H7 (cell line): ENCODE results near the gene CEBPB. TPM values are rescaled to one million over a fixed set of nuclear protein-coding genes. Genes with fewer than 3 reads are reported as not detected.
"Not testable (repeated sequence)": the region's sequence is repeated elsewhere in the genome, so short reads cannot be mapped to it uniquely, and the experiment has no call there.

Experiments
- DNase-seq: peaks from one replicate; pipeline ENCODE4 v3.0.0; 2012
- H3K27me3 ChIP-seq: 2 replicates; pipeline ENCODE4 v1.6.0; 2011; ENCODE audit warnings: mild to moderate bottlenecking, low read length; ENCODE audit not compliant: control insufficient read depth, insufficient read depth
- H3K36me3 ChIP-seq: replicated peaks from 2 replicates; pipeline ENCODE4 v1.5.1; 2011; ENCODE audit warnings: low read length; ENCODE audit not compliant: control insufficient read depth, insufficient read depth
- H3K4me3 ChIP-seq: 2 replicates; pipeline ENCODE4 v1.5.1; 2011; ENCODE audit warnings: low read depth, mild to moderate bottlenecking, control low read depth, low read length, moderate library complexity; ENCODE audit not compliant: insufficient read depth
- total RNA-seq: library from RNA; depleted of rRNA; stranded (reverse); fragments of >200 nt; shearing (Covaris generic); gene quantifications from 2 replicates; pipeline ENCODE4 v1.2.3, GENCODE V29; 2014

Gene CEBPB
- total RNA-seq, 1 experiment from 2014 or later = 23.5 TPM

DNA sequence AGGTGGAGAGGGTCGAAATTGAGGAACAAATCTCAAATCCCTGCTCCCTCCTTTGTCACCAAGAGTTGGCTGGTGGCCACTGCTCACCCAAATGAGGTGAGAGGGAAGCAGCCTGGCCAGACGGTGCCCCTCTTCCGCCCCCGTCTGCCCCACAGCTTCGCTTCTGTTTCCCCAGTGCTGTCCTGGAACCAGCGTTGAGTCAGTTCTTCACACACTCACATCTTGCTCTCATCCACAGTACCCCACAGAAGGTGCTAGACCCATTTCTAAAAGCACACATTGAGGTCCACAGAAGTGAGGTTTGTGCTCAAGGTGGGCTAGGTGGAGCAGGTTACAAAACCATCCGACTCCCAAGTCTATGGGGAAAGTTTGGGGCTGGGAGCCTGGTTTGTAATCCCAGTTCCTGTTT lies 3.8 kb downstream of the CEBPB start:
- no peak for DNase-seq
- Histone ChIP-seq H3K27me3 (no peaks in the 10 kb centered on the region), H3K36me3 (no peaks in the 10 kb centered on the region; the same call in 1 of the 2 replicates), H3K4me3 (no peak overlapping the region)

DNA sequence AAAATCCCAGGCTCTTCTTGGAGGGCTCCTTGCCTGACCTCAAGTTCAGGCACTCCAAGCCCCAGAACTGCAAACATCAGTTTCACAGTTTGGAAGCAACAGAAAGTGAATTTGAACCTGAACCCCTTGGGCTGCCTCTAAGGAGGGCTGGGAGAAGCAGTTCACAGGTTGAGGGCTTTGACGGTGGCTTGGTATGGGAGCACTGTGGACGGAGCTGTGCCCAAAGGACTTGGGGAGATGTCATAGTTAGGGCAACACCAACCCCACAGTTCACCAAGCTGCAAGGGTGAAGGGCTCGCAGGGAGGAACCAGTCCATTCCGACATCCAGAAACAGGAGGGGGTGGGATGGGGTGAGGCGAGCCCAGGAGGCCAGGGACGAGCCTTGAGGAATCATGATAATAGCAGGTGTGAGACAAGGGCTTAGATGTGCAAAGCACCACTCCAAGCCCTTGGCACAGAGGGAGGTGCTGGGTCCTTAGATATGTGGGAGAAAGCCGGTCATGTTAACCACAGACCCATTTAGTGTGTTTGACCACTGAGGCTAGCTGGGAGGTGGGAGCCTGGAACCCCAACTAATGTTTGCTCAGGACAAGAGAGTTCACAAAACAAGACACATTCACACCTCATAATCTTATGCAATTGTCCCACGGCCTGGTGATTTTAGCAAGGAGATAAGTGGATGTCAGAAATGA lies 4.3 kb downstream of the CEBPB start:
- Histone ChIP-seq H3K27me3 (no peaks in the 10 kb centered on the region), H3K4me3 (no peak overlapping the region), H3K36me3 (no peaks in the 10 kb centered on the region; the same call in 1 of the 2 replicates)
- peak; percentile 50 for DNase-seq

DNA sequence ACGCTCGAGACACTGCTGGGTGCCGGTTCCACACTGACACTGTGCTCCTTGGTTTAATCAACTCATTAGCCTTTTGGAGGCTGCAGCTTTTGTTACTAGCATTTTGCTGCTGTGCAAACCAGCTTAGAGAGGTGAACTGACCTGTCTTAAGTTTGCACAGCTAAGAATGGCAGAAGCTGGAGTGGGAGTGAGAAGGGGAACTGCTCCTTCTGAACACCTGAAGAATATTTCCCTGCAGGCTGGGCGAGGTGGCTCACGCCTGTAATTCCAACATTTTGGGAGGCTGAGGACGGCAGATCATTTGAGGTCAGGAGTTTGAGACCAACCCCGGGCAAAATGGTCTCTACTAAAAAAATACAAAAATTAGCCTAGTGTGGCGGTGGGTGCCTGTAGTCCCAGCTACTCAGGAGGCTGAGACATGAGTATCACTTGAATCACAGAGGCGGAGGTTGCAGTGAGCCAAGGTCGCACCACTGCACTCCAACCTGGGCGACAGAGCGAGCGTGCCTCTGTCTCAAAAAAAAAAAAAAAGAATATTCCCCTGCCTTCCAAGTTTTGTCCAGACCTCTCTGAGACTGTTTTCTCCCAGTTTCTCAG lies 5.0 kb downstream of the CEBPB start:
- no peak for DNase-seq
- Histone ChIP-seq H3K4me3 (no peak overlapping the region), H3K27me3 (no peaks in the 10 kb centered on the region), H3K36me3 (no peaks in the 10 kb centered on the region; the same call in 1 of the 2 replicates)

DNA sequence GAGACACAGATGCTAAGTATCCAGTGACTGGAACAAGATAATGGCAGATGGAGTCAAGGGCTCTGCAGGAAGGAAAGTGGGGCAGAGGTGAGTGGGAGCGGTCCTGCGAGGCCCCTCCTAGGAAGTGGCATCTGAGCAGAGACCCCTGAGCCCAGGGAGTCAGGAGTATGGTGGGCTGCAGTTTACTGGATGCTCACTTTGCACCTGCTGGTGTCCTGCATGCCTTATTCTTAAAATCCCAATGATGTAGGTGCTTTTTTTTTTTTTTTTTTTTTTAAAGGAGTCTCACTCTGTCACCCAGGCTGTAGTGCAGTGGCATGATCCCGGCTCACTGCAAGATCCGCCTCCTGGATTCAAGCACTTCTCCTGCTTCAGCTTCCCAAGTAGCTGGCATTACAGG lies 5.6 kb downstream of the CEBPB start:
- no peaks in the 10 kb centered on the region for H3K27me3 ChIP-seq
- no peaks in the 10 kb centered on the region; the same call in 1 of the 2 replicates for H3K36me3 ChIP-seq
- no peak for DNase-seq
- H3K4me3 ChIP-seq = no peak overlapping the region

DNA sequence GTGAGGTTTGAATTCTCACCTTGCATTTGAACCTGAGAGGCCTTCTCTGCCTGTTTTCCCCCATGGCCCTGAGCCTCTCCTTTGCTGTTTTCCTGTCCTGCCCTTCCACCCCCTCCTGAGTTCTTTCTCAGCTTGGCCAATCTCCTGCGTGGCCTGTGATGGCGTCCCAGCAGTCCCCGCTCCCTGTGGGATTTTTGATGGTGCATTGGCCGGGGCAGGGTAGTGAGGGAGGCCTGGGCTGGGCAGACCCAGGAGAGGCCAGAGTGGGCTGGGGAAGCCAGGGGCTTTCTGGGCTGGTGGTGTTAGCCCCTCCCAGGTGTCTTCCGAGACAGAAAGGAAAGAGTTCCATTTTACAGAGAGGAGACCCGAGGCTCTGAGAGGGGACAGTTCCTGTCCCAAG lies 6.3 kb downstream of the CEBPB start:
- Histone ChIP-seq H3K4me3 (no peak overlapping the region), H3K36me3 (no peaks in the 10 kb centered on the region; the same call in 1 of the 2 replicates), H3K27me3 (no peaks in the 10 kb centered on the region)
- DNase-seq = no peak

DNA sequence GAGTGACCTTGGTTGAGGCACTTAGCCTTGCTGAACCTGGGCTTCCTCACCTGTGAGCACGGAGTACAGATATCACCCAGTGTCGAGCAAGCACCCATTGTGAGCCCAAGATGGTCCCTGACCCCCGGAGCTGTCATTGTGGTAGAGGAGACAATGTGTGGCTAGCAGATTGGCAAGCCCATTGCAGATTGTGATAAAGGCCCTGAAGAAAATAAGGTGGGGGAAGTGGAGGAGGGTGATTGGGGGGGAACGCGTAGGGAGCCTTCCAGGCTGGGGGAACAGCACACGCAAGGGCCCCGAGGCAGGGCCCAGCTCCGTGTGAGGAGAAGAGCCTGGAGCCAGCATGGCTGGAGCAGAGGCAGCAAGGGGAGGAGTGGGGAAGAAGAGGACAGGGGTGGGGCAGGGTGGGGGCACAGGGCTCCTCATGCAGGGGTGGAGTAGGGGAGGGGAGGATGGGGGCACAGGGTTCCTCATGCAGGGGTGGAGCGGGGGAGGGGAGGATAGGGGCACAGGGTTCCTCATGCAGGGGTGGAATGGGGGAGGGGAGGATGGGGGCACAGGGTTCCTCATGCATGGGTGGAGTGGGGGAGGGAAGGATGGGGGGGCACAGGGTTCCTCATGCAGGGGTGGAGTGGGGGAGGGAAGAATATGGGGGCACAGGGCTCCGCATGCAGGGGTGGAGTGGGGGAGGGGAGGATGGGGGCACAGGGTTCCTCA lies 7.0 kb downstream of the CEBPB start:
- Histone ChIP-seq H3K36me3 (no peaks in the 10 kb centered on the region; the same call in 1 of the 2 replicates), H3K4me3 (no peak overlapping the region), H3K27me3 (no peaks in the 10 kb centered on the region)
- peak; percentile 49 for DNase-seq

DNA sequence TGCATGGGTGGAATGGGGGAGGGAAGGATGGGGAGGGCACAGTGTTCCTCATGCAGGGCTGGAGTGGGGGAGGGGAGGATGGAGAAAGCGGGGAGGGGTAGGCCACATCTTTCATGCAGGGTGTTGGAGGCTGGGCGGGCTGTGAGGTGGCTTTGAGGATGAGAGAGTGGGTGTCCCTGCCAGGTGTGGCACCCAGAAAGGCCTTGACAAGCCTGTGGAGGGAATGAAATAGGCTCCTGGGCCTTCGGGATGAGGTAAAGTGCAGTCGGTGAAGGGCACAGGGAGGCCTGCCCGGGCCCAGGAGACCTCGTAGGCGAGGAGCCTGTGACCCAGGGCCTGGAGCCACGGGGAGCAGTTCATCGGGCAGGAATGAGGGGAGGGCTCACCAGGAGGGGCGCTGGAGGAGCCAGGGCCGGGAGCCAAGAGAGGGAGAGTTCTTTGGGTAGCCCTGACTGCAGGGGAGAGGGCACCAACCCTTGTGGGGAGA lies 7.6 kb downstream of the CEBPB start:
- Histone ChIP-seq H3K27me3 (no peaks in the 10 kb centered on the region), H3K4me3 (no peak overlapping the region), H3K36me3 (no peaks in the 10 kb centered on the region; the same call in 1 of the 2 replicates)
- DNase-seq = peak; percentile 70

DNA sequence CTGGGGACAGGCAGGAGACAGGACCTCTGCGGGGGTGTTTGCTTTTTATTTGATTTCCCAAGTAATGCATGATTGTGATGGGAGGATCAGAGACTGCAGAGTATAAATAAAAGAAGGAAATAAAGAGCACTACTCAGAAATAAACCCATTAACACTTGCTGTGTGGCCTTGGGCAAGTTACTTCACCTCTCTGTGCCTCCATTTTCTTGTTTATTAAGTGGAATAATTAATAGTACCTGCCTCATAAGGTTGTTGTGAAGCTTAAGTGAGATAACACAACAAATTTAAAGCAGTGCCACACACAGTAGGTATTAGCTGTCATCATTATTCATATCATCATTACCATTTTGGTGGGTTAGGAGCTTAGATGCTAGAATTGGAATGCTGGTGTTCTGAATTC lies 8.1 kb downstream of the CEBPB start:
- H3K36me3 ChIP-seq = no peaks in the 10 kb centered on the region; the same call in 1 of the 2 replicates
- no peak overlapping the region for H3K4me3 ChIP-seq
- DNase-seq = no peak
- H3K27me3 ChIP-seq = no peaks in the 10 kb centered on the region

DNA sequence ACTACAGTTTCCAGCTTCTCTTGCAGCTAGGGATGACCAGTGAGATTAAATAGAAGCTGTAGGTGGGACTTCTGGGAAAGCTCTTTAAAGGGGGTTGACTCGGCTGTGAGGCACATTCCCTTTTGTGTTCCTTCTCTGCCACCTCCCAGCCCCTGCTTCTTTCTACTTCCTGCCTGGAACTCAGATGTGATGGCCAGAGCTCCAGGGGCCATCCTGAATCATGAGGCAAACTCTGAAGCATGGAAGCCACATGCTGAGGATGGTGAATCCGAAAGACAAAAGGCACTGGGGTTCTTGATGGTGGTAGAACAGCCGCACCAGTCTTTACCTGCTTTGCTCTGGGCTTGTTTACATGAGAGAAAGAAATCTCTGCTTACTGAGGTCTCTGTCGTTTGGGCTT lies 9.1 kb downstream of the CEBPB start:
- Histone ChIP-seq H3K27me3 (no peaks in the 10 kb centered on the region), H3K4me3 (no peak overlapping the region), H3K36me3 (no peaks in the 10 kb centered on the region)
- peak; percentile 55 for DNase-seq

DNA sequence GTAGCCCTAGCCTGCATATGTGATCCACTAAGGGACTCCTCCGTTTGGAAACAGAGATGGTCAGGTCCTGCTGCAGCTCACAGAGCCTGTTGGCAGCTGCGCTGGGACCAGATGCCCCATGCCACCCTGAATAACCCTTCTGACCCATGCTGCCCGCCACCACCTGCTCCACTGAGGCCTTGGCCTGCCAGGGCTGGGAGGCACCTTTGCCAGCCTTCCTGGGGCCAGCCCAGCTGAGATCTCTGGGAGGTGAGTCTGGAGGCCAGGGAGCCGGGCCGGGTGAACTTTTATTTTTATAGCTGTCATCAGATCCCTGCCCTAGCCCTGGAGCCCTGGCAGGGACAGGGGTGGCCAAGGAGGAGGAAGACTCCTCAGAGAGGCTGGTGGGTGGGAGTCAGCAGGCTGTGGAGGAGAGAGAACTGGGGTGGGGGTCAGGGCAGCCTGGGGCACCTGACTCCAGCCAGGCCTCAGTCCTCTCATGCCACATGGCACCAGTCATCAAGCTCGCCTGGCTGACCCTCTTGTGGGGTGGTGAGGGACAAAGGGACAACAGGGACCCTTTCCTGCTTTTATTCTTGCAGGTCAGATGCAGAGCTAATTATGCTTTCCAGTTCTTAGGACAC lies 10.0 kb downstream of the CEBPB start:
- Histone ChIP-seq H3K4me3 (no peak overlapping the region), H3K36me3 (no peaks in the 10 kb centered on the region), H3K27me3 (no peaks in the 10 kb centered on the region)
- no peak for DNase-seq

DNA sequence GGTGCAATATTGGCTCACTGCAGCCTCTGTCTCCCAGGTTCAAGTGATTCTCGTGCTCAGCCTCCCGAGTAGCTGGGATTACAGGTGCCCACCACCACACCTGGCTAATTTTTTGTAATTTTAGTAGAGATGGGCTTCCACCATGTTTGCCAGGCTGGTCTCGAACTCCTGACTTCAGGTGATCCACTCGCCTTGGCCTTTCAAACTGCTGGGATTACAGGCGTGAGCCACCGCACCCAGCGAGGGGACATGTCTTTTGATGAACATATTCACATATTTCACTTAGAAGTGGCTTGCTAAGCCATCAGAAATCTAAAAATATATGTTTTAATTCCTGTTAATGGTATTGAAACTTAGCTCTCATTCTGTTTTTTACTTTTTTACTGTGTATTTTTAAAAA lies 11.1 kb downstream of the CEBPB start:
- not testable (repeated sequence) for H3K27me3 ChIP-seq, DNase-seq, H3K36me3 ChIP-seq, H3K4me3 ChIP-seq

DNA sequence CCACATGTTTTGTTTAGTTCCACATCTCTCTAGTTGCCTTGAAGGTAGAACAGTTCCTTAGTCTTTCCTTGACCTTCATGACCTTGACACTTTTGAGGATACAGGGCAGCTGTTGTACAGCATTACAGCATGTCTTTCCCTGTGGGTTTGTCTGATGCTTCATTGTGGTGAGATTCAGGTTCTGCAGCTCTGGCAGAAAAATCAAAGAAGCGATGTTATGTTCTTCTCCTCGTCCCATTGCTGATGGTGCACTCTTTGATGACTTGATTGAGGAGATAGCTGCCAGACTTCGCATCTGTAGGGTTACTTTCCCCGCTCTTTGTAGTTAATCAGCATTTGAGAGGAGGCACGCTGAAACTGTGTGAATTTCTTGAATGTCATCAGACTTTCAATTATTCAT lies 12.0 kb downstream of the CEBPB start:
- DNase-seq = no peak
- Histone ChIP-seq H3K36me3 (no peaks in the 10 kb centered on the region), H3K27me3 (no peaks in the 10 kb centered on the region), H3K4me3 (no peak overlapping the region)

DNA sequence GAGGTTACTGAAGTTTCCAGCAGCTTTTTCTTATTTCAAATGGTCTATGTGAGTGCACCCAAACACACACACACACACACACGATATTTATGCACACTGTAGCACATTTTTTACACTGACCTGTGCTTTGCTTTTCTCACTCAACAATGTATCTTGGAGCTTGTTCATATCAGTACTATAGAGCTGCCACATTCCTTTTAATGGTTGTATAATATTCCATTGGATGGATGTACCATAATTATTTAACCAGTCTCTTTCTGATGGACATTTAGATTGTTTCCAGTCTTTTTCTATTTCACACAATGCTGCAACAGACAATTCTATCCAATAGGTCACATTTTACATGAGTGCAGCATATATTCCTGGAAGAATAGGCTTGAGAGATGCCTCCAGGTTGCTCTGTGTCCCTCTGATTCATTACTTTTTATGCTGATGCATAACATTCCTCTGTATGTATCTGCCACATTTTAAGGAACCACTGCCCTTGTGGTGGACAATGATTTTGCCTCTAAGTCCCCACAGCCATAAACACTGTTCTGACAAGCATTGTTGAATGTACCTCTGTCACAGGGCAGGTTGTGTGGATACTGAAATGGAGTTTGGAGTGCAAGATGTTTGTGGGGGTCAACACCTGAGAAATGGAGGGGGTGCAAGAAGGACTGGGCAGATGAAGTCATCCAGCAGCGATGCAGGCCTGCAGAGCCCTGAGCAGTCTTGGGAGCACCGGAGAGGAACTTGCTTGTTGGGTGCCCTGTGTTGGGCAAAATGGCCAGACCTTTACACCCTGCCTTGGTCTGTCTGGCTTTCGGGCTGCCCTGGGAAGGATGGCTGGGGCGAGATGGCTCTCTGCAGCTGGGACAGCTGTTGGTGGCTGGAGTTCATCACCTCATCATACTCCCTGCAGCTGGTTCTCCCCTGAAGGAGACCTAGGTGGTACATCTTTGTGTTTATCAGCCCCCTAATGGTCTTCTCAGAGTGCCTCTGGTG lies 13.6 kb downstream of the CEBPB start:
- no peaks in the 10 kb centered on the region for H3K36me3 ChIP-seq
- no peak overlapping the region for H3K4me3 ChIP-seq
- no peak for DNase-seq
- H3K27me3 ChIP-seq = no peaks in the 10 kb centered on the region

DNA sequence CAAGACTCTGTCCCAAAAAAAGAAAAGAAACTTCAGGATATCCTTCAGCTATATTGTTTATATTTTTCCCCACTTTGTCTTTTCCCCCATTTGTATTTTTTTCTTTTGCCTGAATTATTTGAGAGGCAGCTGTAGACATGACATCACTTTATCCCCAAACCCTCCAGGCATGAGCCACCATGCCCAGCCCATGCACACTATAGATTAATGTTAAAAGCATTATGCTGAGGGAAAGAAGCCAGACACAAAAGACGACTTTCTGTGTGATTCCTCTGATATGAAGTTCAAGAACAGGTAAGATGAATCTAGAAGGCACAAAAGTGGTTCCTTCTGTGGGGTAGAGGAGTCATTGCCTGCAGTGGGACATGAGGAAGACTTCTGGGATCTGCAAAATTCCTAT lies 16.4 kb downstream of the CEBPB start:
- H3K27me3 ChIP-seq = no peaks in the 10 kb centered on the region
- DNase-seq = no peak
- no peak overlapping the region for H3K4me3 ChIP-seq
- no peaks in the 10 kb centered on the region for H3K36me3 ChIP-seq
